Measurements from ENCODE around the gene DIAPH2.

The DIAPH2 gene

GRCh38 chrX:97633798-97634197, 949.2 kb downstream of the DIAPH2 start (continued):
- TF ChIP-seq TSHZ2 (CRISPR knock-in tag; IDR thresholded peaks at IDR 0.05) (no peak), ZFP30 (CRISPR knock-in tag; IDR thresholded peaks at IDR 0.05) (no peak), OSR1 (CRISPR knock-in tag; IDR thresholded peaks at IDR 0.05) (no peak), CSDC2 (CRISPR knock-in tag; IDR thresholded peaks at IDR 0.05) (no peak), CREB5 (CRISPR knock-in tag; IDR thresholded peaks at IDR 0.05; ENCODE audit: low read depth) (no peak), ESRRG (CRISPR knock-in tag; IDR thresholded peaks at IDR 0.05) (no peak), RARB (CRISPR knock-in tag; IDR thresholded peaks at IDR 0.05) (no peak)

- no peak for ATAC-seq
- no peak for TF ChIP-seq TCF4 (CRISPR knock-in tag; IDR thresholded peaks at IDR 0.05; ENCODE audit: borderline replicate concordance)
- TF ChIP-seq ESRRG (CRISPR knock-in tag; IDR thresholded peaks at IDR 0.05), result no peak
Observed at GRCh38 chrX:97636473-97637140, 952.0 kb downstream of the DIAPH2 start.

GRCh38 chrX:97637289-97637688, 952.6 kb downstream of the DIAPH2 start:
- ATAC-seq, result no peak
- TF ChIP-seq CREB5 (CRISPR knock-in tag; IDR thresholded peaks at IDR 0.05; ENCODE audit: low read depth) (no peak), ZNF70 (CRISPR knock-in tag; IDR thresholded peaks at IDR 0.05) (no peak), PPARA (CRISPR knock-in tag; IDR thresholded peaks at IDR 0.05; ENCODE audit: borderline replicate concordance) (no peak), GLIS3 (CRISPR knock-in tag; IDR thresholded peaks at IDR 0.05) (no peak), ZFP3 (CRISPR knock-in tag; IDR thresholded peaks at IDR 0.05) (no peak), ISL1 (CRISPR knock-in tag; IDR thresholded peaks at IDR 0.05) (no peak), CSRNP3 (CRISPR knock-in tag; IDR thresholded peaks at IDR 0.05) (no peak), TSHZ2 (CRISPR knock-in tag; IDR thresholded peaks at IDR 0.05) (no peak), ZC3H10 (CRISPR knock-in tag; IDR thresholded peaks at IDR 0.05) (no peak), ZFP30 (CRISPR knock-in tag; IDR thresholded peaks at IDR 0.05) (no peak), RARB (CRISPR knock-in tag; IDR thresholded peaks at IDR 0.05) (no peak), ESRRG (CRISPR knock-in tag; IDR thresholded peaks at IDR 0.05) (no peak), POU6F1 (CRISPR knock-in tag; IDR thresholded peaks at IDR 0.05; ENCODE audit: borderline replicate concordance, low read depth) (no peak), SNAI2 (CRISPR knock-in tag; IDR thresholded peaks at IDR 0.05) (no peak)
